ENCODE measurements around the gene NTHL1. TPM values are rescaled to one million over a fixed set of nuclear protein-coding genes. Genes with fewer than 3 reads are reported as not detected.

The NTHL1 gene
- total and polyA plus RNA-seq, 2 donors (not counting 3 experiments of a cell fraction or from before 2014, with no cell fraction given): 39.8 to 65.8 TPM

DNA sequence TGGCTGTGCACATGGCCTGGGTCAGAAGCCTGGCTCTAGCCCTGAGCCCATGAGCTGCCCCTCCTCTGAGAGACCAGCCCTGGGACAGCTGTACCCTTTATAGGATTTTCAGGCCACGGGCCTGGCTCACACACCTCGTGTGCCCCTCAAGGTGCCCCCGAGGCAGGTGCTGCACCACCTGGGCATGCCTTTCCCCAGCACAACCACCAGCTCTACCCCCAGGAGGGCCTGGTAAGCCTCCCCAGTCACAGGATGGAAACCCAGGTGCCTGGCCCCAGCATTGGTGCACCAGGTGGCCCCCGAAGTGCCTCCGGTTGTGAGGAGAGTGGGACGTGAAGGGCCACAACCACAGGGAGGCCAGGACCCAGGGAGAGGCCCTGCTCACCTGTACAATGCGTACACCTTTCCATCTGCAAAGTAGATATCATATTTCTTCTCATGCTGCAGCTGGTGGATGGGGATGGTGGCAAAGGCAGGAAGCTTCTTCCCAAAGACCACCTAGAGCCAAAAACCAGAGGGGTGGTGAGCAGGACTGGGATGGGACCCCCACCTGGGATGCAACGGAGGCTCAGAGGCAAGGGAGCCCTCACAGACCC, 44.3 kb downstream of the NTHL1 start:
- DNase-seq (ENCODE audit: low read depth, low spot score) (no peak), FAIRE-seq (no peak)
- no peak overlapping the region for H3K4me3 ChIP-seq (replicated peaks in 1 of 3; ENCODE audit: insufficient read depth in 1 of 3, low read depth in 1 of 3, low read length in 3 of 3)
- no peak overlapping the region for H3K9ac ChIP-seq (replicated peaks; ENCODE audit: extremely low read depth, insufficient read depth, low read length)
- peaks cover 57% of the 10 kb centered on the region for H3K79me2 ChIP-seq (ENCODE audit: control insufficient read depth, insufficient read depth, low read length)
- H3K9me3 ChIP-seq (replicated peaks; ENCODE audit: control insufficient read depth, insufficient read depth, low read length): no peaks in the 10 kb centered on the region
- H3K4me2 ChIP-seq (ENCODE audit: insufficient read depth, low read length): no peak overlapping the region
- H3K27me3 ChIP-seq (ENCODE audit: control insufficient read depth in 2 of 2, insufficient read depth in 2 of 2, low read length in 2 of 2): no peaks in the 10 kb centered on the region
- ChIA-PET POLR2A (interaction anchor here (1.9 kb wide), 1 partner anchor 152 kb away, joined by 21 read pairs; the partner anchor contains the start of gene TRAF7), CTCF (interaction anchor here (0.7 to 4.0 kb wide), 17 partner anchors 11 to 248 kb away, joined by 3 to 85 read pairs (median 5); partner anchors contain the start of genes ECI1, GFER, NTHL1 and TRAF7)
- H3K4me1 ChIP-seq (ENCODE audit: control insufficient read depth, extremely low read depth, insufficient read depth, low read length): peaks cover 38% of the 10 kb centered on the region
- intact Hi-C loops (cut with micrococcal nuclease) (no loop called here), dilution Hi-C loops (cut with MboI; ENCODE audit: extremely low pct_ligation_motif_present, low sequenced_read_pairs) (no loop called here)
- H3K27ac ChIP-seq (ENCODE audit: insufficient read depth, low read depth, low read length): no peak overlapping the region
- no peaks in the 10 kb centered on the region for H3K9me1 ChIP-seq (replicated peaks; ENCODE audit: control insufficient read depth, extremely low read depth, insufficient read depth, low read length)
- no TSS peak for BruUV-seq (replicated peaks)
- peaks cover 0 to 45% of the 10 kb centered on the region in 2 experiments for H3K36me3 ChIP-seq (ENCODE audit: control insufficient read depth in 2 of 2, extremely low read depth in 1 of 2, insufficient read depth in 2 of 2, low read length in 2 of 2)
- no peak overlapping the region for H2AFZ ChIP-seq (ENCODE audit: low read depth, low read length)
- TF ChIP-seq FOS (IDR thresholded peaks at IDR 0.05; ENCODE audit: borderline replicate concordance, insufficient read depth, low read length) (no peak), GATA2 (IDR thresholded peaks at IDR 0.05; ENCODE audit: insufficient read depth, insufficient read length, low read depth, low read length) (no peak), POLR2A (IDR thresholded peaks at IDR 0.05; ENCODE audit: low read depth, low read length) (no peak), JUN (IDR thresholded peaks at IDR 0.05; ENCODE audit: borderline replicate concordance, insufficient read depth, insufficient read length, low read depth) (no peak)
- H4K20me1 ChIP-seq (replicated peaks; ENCODE audit: control insufficient read depth, extremely low read depth, insufficient read depth, low read length): no peaks in the 10 kb centered on the region

GRCh38 chr16:2002406-2003230, 45.0 kb downstream of the NTHL1 start:
- BruUV-seq (replicated peaks): no TSS peak
- H3K9ac ChIP-seq (replicated peaks; ENCODE audit: extremely low read depth, insufficient read depth, low read length): no peak overlapping the region
- DNase-seq (ENCODE audit: low read depth, low spot score): no peak
- no peaks in the 10 kb centered on the region for H3K9me3 ChIP-seq (replicated peaks; ENCODE audit: control insufficient read depth, insufficient read depth, low read length)
- ChIA-PET CTCF (interaction anchor here (0.6 to 4.0 kb wide), 7 partner anchors 10 to 153 kb away, joined by 3 to 85 read pairs (median 9); partner anchors contain the start of genes GFER and TRAF7), POLR2A (interaction anchor here (1.9 kb wide), 1 partner anchor 152 kb away, joined by 21 read pairs; the partner anchor contains the start of gene TRAF7)
- H3K27ac ChIP-seq (ENCODE audit: insufficient read depth, low read depth, low read length): no peak overlapping the region
- H3K4me3 ChIP-seq (replicated peaks in 1 of 3; ENCODE audit: insufficient read depth in 1 of 3, low read depth in 1 of 3, low read length in 3 of 3): no peak overlapping the region
- intact Hi-C loops (cut with micrococcal nuclease) (no loop called here), dilution Hi-C loops (cut with MboI; ENCODE audit: extremely low pct_ligation_motif_present, low sequenced_read_pairs) (no loop called here)
- no peaks in the 10 kb centered on the region for H3K9me1 ChIP-seq (replicated peaks; ENCODE audit: control insufficient read depth, extremely low read depth, insufficient read depth, low read length)
- no peaks in the 10 kb centered on the region for H3K27me3 ChIP-seq (ENCODE audit: control insufficient read depth in 2 of 2, insufficient read depth in 2 of 2, low read length in 2 of 2)
- peaks cover 0 to 50% of the 10 kb centered on the region in 2 experiments for H3K36me3 ChIP-seq (ENCODE audit: control insufficient read depth in 2 of 2, extremely low read depth in 1 of 2, insufficient read depth in 2 of 2, low read length in 2 of 2)
- H3K4me1 ChIP-seq (ENCODE audit: control insufficient read depth, extremely low read depth, insufficient read depth, low read length): peaks cover 31% of the 10 kb centered on the region
- no peak overlapping the region for H3K4me2 ChIP-seq (ENCODE audit: insufficient read depth, low read length)
- no peaks in the 10 kb centered on the region for H4K20me1 ChIP-seq (replicated peaks; ENCODE audit: control insufficient read depth, extremely low read depth, insufficient read depth, low read length)
- TF ChIP-seq POLR2A (IDR thresholded peaks at IDR 0.05; ENCODE audit: low read depth, low read length) (no peak), MYC (IDR thresholded peaks at IDR 0.05; ENCODE audit: low read depth, low read length) (no peak), JUN (IDR thresholded peaks at IDR 0.05; ENCODE audit: borderline replicate concordance, insufficient read depth, insufficient read length, low read depth) (no peak), POLR2AphosphoS5 (IDR thresholded peaks at IDR 0.05; ENCODE audit: insufficient read depth, low read depth, low read length) (no peak), GATA2 (IDR thresholded peaks at IDR 0.05; ENCODE audit: insufficient read depth, insufficient read length, low read depth, low read length) (no peak), FOS (IDR thresholded peaks at IDR 0.05; ENCODE audit: borderline replicate concordance, insufficient read depth, low read length) (no peak), EZH2 (IDR thresholded peaks at IDR 0.05; ENCODE audit: borderline replicate concordance, low read depth, low read length, severe bottlenecking) (no peak)
- TF ChIP-seq, protein P1, sequence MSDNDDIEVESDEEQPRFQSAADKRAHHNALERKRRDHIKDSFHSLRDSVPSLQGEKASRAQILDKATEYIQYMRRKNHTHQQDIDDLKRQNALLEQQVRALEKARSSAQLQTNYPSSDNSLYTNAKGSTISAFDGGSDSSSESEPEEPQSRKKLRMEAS (IDR thresholded peaks at IDR 0.05; ENCODE audit: insufficient read depth, insufficient read length): no peak
- TF ChIP-seq, protein P2, sequence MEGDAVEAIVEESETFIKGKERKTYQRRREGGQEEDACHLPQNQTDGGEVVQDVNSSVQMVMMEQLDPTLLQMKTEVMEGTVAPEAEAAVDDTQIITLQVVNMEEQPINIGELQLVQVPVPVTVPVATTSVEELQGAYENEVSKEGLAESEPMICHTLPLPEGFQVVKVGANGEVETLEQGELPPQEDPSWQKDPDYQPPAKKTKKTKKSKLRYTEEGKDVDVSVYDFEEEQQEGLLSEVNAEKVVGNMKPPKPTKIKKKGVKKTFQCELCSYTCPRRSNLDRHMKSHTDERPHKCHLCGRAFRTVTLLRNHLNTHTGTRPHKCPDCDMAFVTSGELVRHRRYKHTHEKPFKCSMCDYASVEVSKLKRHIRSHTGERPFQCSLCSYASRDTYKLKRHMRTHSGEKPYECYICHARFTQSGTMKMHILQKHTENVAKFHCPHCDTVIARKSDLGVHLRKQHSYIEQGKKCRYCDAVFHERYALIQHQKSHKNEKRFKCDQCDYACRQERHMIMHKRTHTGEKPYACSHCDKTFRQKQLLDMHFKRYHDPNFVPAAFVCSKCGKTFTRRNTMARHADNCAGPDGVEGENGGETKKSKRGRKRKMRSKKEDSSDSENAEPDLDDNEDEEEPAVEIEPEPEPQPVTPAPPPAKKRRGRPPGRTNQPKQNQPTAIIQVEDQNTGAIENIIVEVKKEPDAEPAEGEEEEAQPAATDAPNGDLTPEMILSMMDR (IDR thresholded peaks at IDR 0.05; ENCODE audit: extremely low read depth in 1 of 2, insufficient read depth in 1 of 2, low read depth in 1 of 2, low read length in 2 of 2): no peak
- no peak for FAIRE-seq
- H3K79me2 ChIP-seq (ENCODE audit: control insufficient read depth, insufficient read depth, low read length): peaks cover 50% of the 10 kb centered on the region
- H2AFZ ChIP-seq (ENCODE audit: low read depth, low read length): no peak overlapping the region

Measured in endothelial cell of umbilical vein (primary cell).